CD4-positive, alpha-beta memory T cell (primary cell): Measurements from ENCODE around the gene PDE4B. TPM values are rescaled to one million over a fixed set of nuclear protein-coding genes. Genes with fewer than 3 reads are reported as not detected.
"Not testable (repeated sequence)": the region's sequence is repeated elsewhere in the genome, so short reads cannot be mapped to it uniquely, and the experiment has no call there.

Source experiments
- CTCF ChIA-PET: fragments of 350-600 bp; sonication (Branson Sonifier 250); formaldehyde crosslinking; loops from one replicate; lab custom pipeline; 2021; ENCODE audit warnings: inconsistent platforms; ENCODE audit not compliant: partially characterized antibody; lab: Charles Lee
- POLR2A ChIA-PET: fragments of 350-600 bp; sonication (Branson Sonifier 250); formaldehyde crosslinking; loops from one replicate; lab custom pipeline; 2021; ENCODE audit not compliant: partially characterized antibody; lab: Charles Lee
- DNase-seq, 5 donors: peaks; one replicate each; pipeline versions ENCODE4 v3.0.0 to v3.0.0-alpha.2; 2020 to 2022; ENCODE audit warnings: mixed read lengths in 1 of 5
- H3K27ac ChIP-seq: one replicate; pipeline ENCODE4 v1.7.0; 2013; ENCODE audit warnings: low read depth, low read length
- H3K27me3 ChIP-seq: 2 replicates; pipeline ENCODE4 v1.7.0; 2013; ENCODE audit warnings: mild to moderate bottlenecking, low read length, moderate library complexity; ENCODE audit not compliant: insufficient read depth
- H3K36me3 ChIP-seq: 2 replicates; pipeline ENCODE4 v1.7.0; 2013; ENCODE audit warnings: mild to moderate bottlenecking, low read length, moderate library complexity; ENCODE audit not compliant: insufficient read depth
- H3K4me1 ChIP-seq: 2 replicates; pipeline ENCODE4 v1.7.0; 2013; ENCODE audit warnings: mild to moderate bottlenecking, low read length, moderate library complexity; ENCODE audit not compliant: insufficient read depth
- H3K4me3 ChIP-seq, 2 donors: one replicate each; pipeline ENCODE4 v1.7.0; 2013; ENCODE audit warnings: low read length in 2 of 2, mild to moderate bottlenecking in 1 of 2
- H3K9me3 ChIP-seq, 2 donors: one replicate each; pipeline ENCODE4 v1.7.0; 2013; ENCODE audit warnings: low read length in 2 of 2, control low read depth in 1 of 2; ENCODE audit not compliant: control insufficient read depth in 1 of 2
- H3K27ac Mint-ChIP-seq, 7 donors: one replicate each; pipeline ENCODE4 v1.8.0; 2020 to 2021; ENCODE audit warnings: mixed read lengths in 7 of 7, mild to moderate bottlenecking in 6 of 7, inconsistent platforms in 3 of 7, moderate library complexity in 3 of 7
- H3K27me3 Mint-ChIP-seq, 2 donors: one replicate each; pipeline ENCODE4 v1.8.0; 2020 to 2021; ENCODE audit warnings: mixed read lengths in 2 of 2
- H3K36me3 Mint-ChIP-seq, 2 donors: one replicate each; pipeline ENCODE4 v1.8.0; 2020 to 2021; ENCODE audit warnings: mixed read lengths in 2 of 2, inconsistent platforms in 1 of 2, mild to moderate bottlenecking in 1 of 2
- H3K4me1 Mint-ChIP-seq, 4 donors: one replicate each; pipeline ENCODE4 v1.8.0; 2020 to 2021; ENCODE audit warnings: mixed read lengths in 4 of 4, mild to moderate bottlenecking in 1 of 4
- H3K4me3 Mint-ChIP-seq, 8 donors: one replicate each; pipeline ENCODE4 v1.8.0; 2020 to 2021; ENCODE audit warnings: mixed read lengths in 8 of 8, mild to moderate bottlenecking in 7 of 8, moderate library complexity in 6 of 8, inconsistent platforms in 3 of 8
- H3K9me3 Mint-ChIP-seq, 8 donors: one replicate each; pipeline ENCODE4 v1.8.0; 2020 to 2021; ENCODE audit warnings: mixed read lengths in 8 of 8, mild to moderate bottlenecking in 5 of 8, inconsistent platforms in 3 of 8, moderate library complexity in 1 of 8
- intact Hi-C: fragments of 100-400 bp; cut with micrococcal nuclease; formaldehyde crosslinking; loops from one replicate; pipeline ENCODE4 v1.15.1; 2023
- polyA plus RNA-seq, 2 donors: library from polyadenylated mRNA; unstranded; fragments of 300-500 nt; fragmentation: Illumina TruSeq; gene quantifications; one replicate each; pipeline ENCODE4 v1.2.3, GENCODE V29; 2021
- total RNA-seq, 2 experiments: library from RNA; stranded (reverse); gene quantifications; one replicate each; pipeline ENCODE4 v1.2.3, GENCODE V29; 2021

The PDE4B gene
- total and polyA plus RNA-seq, 4 experiments from 2014 or later: 33.8 to 116 (median 40.7) TPM

DNA sequence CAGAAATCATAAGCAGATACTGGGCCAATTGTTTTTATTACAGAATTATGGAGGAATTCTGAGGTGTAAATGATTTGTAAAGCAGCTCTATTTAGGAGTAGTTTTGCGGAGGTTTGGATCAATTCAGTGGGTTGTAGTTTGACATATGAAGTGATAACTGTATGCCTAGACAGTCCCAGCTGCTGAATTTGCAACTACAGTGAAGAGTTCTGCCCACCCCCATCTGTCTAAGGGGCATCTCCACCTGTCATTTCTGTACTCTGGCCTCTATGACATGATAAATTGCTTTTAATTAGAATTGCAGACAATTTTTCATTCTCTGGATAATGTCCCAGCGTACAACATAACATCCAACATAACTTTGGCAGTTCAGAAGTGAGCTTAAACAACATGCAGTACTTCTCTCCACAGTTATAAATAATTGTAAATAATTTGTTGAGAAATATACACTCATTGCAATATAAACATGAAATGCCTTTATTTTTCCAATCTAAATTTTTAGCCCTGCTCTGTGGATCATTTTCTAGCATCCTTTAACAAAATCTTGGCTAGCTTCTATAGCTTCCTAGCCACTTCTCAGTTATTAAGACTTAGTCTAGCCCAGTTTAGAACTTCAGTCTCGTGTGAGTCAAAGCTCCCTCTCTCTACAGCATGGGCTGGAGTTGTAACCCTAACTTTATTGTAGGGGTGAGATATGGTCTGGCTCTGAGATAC is 52.3 kb downstream of the PDE4B start:
- no peak overlapping the region for H3K4me3 ChIP-seq
- no peak for DNase-seq
- Mint-ChIP-seq H3K36me3 (no peaks in the 10 kb centered on the region), H3K27ac (no peak overlapping the region), H3K9me3 (peaks cover 2 to 19% (median 8%) of the 10 kb centered on the region in 8 donors), H3K4me1 (no peaks in the 10 kb centered on the region), H3K27me3 (peaks cover 0 to 3% of the 10 kb centered on the region in 2 donors), H3K4me3 (no peak overlapping the region)
- intact Hi-C loops: no loop called here
- H3K36me3 ChIP-seq: no peaks in the 10 kb centered on the region
- no peaks in the 10 kb centered on the region for H3K27me3 ChIP-seq
- ChIA-PET POLR2A (no interaction called here), CTCF (interaction anchor here (0.7 kb wide), 1 partner anchor 37 kb away, joined by 3 read pairs; no protein-coding TSS in a partner anchor)
- H3K4me1 ChIP-seq: no peaks in the 10 kb centered on the region
- no peak overlapping the region for H3K27ac ChIP-seq
- no peaks in the 10 kb centered on the region for H3K9me3 ChIP-seq

DNA sequence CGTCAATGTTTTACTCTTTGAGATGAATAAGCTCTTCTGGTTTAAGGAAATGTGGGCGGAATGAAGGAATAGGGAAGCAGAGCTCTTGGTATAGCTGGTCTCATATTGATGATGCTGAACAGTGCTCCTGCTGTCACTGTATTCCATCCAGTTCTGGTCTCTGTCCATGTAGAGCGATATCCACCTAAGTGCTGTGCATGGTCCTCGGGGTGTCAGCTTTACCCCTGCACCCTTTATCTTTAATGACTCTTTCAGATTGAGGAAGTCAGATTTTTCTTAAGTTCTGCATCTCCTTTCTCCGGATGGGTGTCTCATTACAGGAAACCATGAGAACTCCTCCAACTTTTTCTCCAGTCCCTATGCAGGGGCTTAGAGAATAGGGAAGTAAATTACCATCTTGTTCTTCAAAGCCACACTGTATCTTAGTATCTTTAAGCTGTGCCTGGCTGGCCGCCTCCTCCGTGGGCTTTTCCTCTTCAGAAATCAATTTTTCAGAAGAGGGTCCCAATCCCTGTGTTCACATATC is 52.9 kb downstream of the PDE4B start:
- H3K9me3 Mint-ChIP-seq: peaks cover 2 to 25% (median 10%) of the 10 kb centered on the region in 8 donors
- no peaks in the 10 kb centered on the region for H3K36me3 Mint-ChIP-seq
- POLR2A ChIA-PET: no interaction called here
- intact Hi-C loops: no loop called here
- H3K9me3 ChIP-seq: no peaks in the 10 kb centered on the region
- no peaks in the 10 kb centered on the region for H3K4me1 ChIP-seq
- CTCF ChIA-PET: interaction anchor here (0.7 kb wide), 1 partner anchor 37 kb away, joined by 3 read pairs; no protein-coding TSS in a partner anchor
- no peak overlapping the region for H3K4me3 Mint-ChIP-seq
- no peak overlapping the region for H3K27ac Mint-ChIP-seq
- no peaks in the 10 kb centered on the region for H3K36me3 ChIP-seq
- H3K27me3 Mint-ChIP-seq: peaks cover 0 to 3% of the 10 kb centered on the region in 2 donors
- no peaks in the 10 kb centered on the region for H3K4me1 Mint-ChIP-seq
- no peak overlapping the region for H3K27ac ChIP-seq
- H3K4me3 ChIP-seq: no peak overlapping the region
- no peak for DNase-seq
- H3K27me3 ChIP-seq: no peaks in the 10 kb centered on the region

DNA sequence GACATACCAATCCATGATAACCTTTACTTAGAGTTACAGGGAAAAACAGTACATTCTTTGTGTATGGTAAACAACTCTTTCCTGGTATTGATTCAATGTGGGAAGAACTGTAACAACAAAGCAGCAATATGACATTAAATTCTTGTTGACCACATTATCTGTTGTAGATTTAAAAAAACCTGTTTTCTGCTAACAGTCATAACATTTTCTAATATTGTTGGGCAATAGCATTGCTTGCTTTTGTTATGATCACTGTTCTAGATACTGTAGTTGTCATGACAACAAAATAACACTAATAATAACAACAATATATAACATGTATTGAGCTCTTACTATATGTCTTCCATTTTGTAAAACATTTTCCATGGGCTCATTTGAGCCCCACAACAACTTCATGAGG is 54.2 kb downstream of the PDE4B start:
- no peaks in the 10 kb centered on the region for H3K9me3 ChIP-seq
- intact Hi-C loops: no loop called here
- H3K36me3 ChIP-seq: no peaks in the 10 kb centered on the region

DNA sequence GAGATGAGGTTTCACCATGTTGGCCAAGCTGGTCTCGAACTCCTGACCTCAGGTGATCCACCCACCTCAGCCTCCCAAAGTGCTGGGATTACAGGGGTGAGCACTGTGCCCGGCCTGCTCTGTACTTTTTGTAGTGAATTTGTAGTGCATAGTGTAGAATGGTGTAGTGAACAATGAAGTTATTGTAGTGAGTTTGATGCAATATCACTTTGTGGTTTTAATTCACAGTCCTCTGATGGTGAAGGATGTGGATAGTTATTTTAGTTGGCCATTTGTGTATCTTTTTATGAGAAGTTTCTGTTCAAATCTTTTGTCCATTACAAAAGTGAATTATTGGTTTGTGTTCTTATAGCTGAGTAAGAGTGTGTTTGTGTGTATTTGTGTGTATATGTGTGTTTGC is 57.6 kb downstream of the PDE4B start:
- no peaks in the 10 kb centered on the region for H3K27me3 Mint-ChIP-seq
- Histone ChIP-seq H3K9me3 (no peaks in the 10 kb centered on the region), H3K27me3 (no peaks in the 10 kb centered on the region), H3K27ac (no peak overlapping the region), H3K4me3 (no peak overlapping the region), H3K36me3 (no peaks in the 10 kb centered on the region), H3K4me1 (no peaks in the 10 kb centered on the region)
- CTCF ChIA-PET: no interaction called here
- POLR2A ChIA-PET: no interaction called here
- H3K27ac Mint-ChIP-seq: no peak overlapping the region
- H3K9me3 Mint-ChIP-seq: peaks cover 5 to 32% (median 12%) of the 10 kb centered on the region in 8 donors
- intact Hi-C loops: no loop called here
- no peak for DNase-seq
- no peaks in the 10 kb centered on the region for H3K4me1 Mint-ChIP-seq
- H3K36me3 Mint-ChIP-seq: no peaks in the 10 kb centered on the region
- no peak overlapping the region for H3K4me3 Mint-ChIP-seq

More for the DNA sequence above, 54.2 kb downstream of the PDE4B start:
- no peaks in the 10 kb centered on the region for H3K27me3 Mint-ChIP-seq
- no peak for DNase-seq
- H3K27me3 ChIP-seq: no peaks in the 10 kb centered on the region
- H3K27ac Mint-ChIP-seq: no peak overlapping the region
- CTCF ChIA-PET: no interaction called here
- H3K36me3 Mint-ChIP-seq: no peaks in the 10 kb centered on the region
- H3K9me3 Mint-ChIP-seq: peaks cover 5 to 27% (median 11%) of the 10 kb centered on the region in 8 donors
- no peaks in the 10 kb centered on the region for H3K4me1 ChIP-seq
- no peak overlapping the region for H3K4me3 Mint-ChIP-seq
- POLR2A ChIA-PET: no interaction called here
- H3K4me1 Mint-ChIP-seq: no peaks in the 10 kb centered on the region
- no peak overlapping the region for H3K4me3 ChIP-seq
- H3K27ac ChIP-seq: no peak overlapping the region

DNA sequence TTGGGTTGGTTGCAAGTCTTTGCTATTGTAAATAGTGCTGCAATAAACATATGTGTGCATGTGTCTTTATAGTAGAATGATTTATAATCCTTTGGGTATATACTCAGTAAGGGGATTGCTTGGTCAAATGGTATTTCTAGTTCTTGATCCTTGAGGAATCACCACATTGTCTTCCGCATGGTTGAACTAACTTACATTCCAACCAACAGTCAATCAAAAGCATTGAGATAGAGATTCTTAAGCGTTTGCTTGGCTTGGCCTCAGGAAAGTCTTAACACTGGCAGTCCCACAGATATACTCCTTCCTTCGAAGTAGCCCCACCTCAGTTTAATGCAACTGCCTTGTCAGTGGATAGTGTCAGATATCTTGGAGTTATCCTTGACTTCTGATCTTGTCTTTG is 63.9 kb downstream of the PDE4B start:
- DNase-seq, H3K4me3 Mint-ChIP-seq, H3K36me3 ChIP-seq, H3K4me1 ChIP-seq, POLR2A ChIA-PET, H3K27ac ChIP-seq, H3K4me1 Mint-ChIP-seq, CTCF ChIA-PET, H3K27ac Mint-ChIP-seq, H3K27me3 Mint-ChIP-seq, H3K4me3 ChIP-seq, H3K27me3 ChIP-seq, H3K9me3 ChIP-seq, intact Hi-C loops, H3K36me3 Mint-ChIP-seq: not testable (repeated sequence)
- H3K9me3 Mint-ChIP-seq: peaks cover 0 to 18% (median 7%) of the 10 kb centered on the region in 8 donors

DNA sequence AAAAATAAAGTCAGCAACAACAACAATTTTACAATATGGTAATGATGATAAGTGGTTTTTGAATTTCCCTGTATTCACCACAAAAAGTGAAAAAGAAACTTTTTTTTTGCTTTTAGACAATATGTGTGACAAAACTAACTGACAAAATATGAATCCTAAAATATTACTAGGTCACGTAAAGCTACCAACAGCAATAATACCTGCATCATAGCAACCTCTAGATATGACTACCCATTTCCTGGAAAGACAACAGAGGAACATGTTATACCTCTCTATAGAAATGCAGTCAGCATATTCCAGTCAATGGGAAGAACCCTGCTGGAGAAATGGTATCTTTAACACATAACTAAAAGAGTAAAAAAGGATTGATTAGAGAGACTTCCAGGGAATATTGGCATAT is 73.7 kb downstream of the PDE4B start:
- Histone ChIP-seq H3K4me1 (no peaks in the 10 kb centered on the region), H3K4me3 (no peak overlapping the region), H3K27ac (no peak overlapping the region), H3K9me3 (no peaks in the 10 kb centered on the region), H3K36me3 (no peaks in the 10 kb centered on the region), H3K27me3 (no peaks in the 10 kb centered on the region)
- Mint-ChIP-seq H3K36me3 (no peaks in the 10 kb centered on the region), H3K9me3 (peaks cover 0 to 21% (median 10%) of the 10 kb centered on the region in 8 donors), H3K4me3 (no peak overlapping the region), H3K27ac (no peak overlapping the region), H3K27me3 (peaks cover 7 to 9% of the 10 kb centered on the region in 2 donors), H3K4me1 (no peaks in the 10 kb centered on the region)
- intact Hi-C loops: no loop called here
- DNase-seq: no peak
- POLR2A ChIA-PET: no interaction called here
- CTCF ChIA-PET: no interaction called here

DNA sequence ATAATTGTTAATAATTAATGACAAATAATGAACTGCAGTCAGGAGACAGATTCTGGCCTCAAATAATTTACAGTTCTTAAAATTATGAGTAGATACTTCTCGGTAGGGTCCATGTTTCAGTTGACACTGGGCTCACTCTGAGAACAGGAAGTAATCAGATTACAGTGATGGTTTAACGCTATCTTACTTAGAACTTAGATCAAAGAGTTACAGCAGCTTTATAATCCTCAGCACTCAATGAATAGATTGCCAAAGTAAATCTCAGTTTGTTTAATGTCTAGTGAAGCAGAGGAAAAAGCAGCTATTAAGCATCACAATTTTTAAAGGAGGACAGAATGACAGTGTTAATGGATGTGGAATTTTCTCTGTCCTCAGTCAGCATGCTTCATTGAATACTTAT is 79.6 kb downstream of the PDE4B start:
- intact Hi-C loops: no loop called here
- no peak overlapping the region for H3K4me3 Mint-ChIP-seq
- CTCF ChIA-PET: no interaction called here
- H3K36me3 Mint-ChIP-seq: no peaks in the 10 kb centered on the region
- DNase-seq: no peak
- POLR2A ChIA-PET: no interaction called here
- Histone ChIP-seq H3K27me3 (no peaks in the 10 kb centered on the region), H3K4me1 (no peaks in the 10 kb centered on the region), H3K9me3 (no peaks in the 10 kb centered on the region), H3K4me3 (no peak overlapping the region), H3K36me3 (no peaks in the 10 kb centered on the region), H3K27ac (no peak overlapping the region)
- no peak overlapping the region for H3K27ac Mint-ChIP-seq
- no peaks in the 10 kb centered on the region for H3K4me1 Mint-ChIP-seq
- peaks cover 0 to 11% (median 2%) of the 10 kb centered on the region in 8 donors for H3K9me3 Mint-ChIP-seq
- H3K27me3 Mint-ChIP-seq: peaks cover 4 to 6% of the 10 kb centered on the region in 2 donors
